Kidney (tissue), 14 donors: ENCODE data around the gene GOPC. TPM values are rescaled to one million over a fixed set of nuclear protein-coding genes. Genes with fewer than 3 reads are reported as not detected.

ENCODE experiments used
- DNase-seq, 5 donors: peaks; one replicate each; pipeline ENCODE4 v3.0.0-alpha.2; 2013 to 2020
- FAIRE-seq: peaks from 2 replicates; lab custom pipeline; 2012; peaks lifted over from hg19 to GRCh38; lab: Jason Lieb, UNC
- H3K27ac ChIP-seq, 2 donors: one replicate each; pipeline ENCODE4 v1.7.0; 2013; ENCODE audit warnings: low read depth in 2 of 2, low read length in 2 of 2, inconsistent platforms in 1 of 2
- H3K27me3 ChIP-seq: one replicate; pipeline ENCODE4 v1.7.1; 2013; ENCODE audit warnings: low read length, inconsistent platforms; ENCODE audit not compliant: control insufficient read depth, insufficient read depth
- H3K36me3 ChIP-seq, 3 donors: one replicate each; pipeline versions ENCODE4 v1.7.0 to v1.7.1; 2013; ENCODE audit warnings: low read length in 3 of 3, control low read depth in 1 of 3, inconsistent platforms in 1 of 3; ENCODE audit not compliant: insufficient read depth in 3 of 3, control insufficient read depth in 2 of 3
- H3K4me1 ChIP-seq, 3 donors: one replicate each; pipeline versions ENCODE4 v1.7.0 to v1.7.1; 2013; ENCODE audit warnings: low read length in 3 of 3, inconsistent platforms in 1 of 3, low read depth in 1 of 3; ENCODE audit not compliant: control insufficient read depth in 2 of 3, insufficient read depth in 2 of 3
- H3K4me3 ChIP-seq, 3 donors: one replicate each; pipeline versions ENCODE4 v1.7.0 to v1.8.1; 2013; ENCODE audit warnings: low read length in 3 of 3, control low read depth in 1 of 3, inconsistent platforms in 1 of 3
- H3K9ac ChIP-seq, 3 donors: one replicate each; pipeline versions ENCODE4 v1.7.0 to v1.7.1; 2013; ENCODE audit warnings: low read length in 3 of 3, control low read depth in 1 of 3, inconsistent platforms in 1 of 3
- H3K9me3 ChIP-seq, 3 donors: one replicate each; pipeline versions ENCODE4 v1.7.0 to v1.7.1; 2013; ENCODE audit warnings: low read length in 3 of 3, control low read depth in 1 of 3, inconsistent platforms in 1 of 3; ENCODE audit not compliant: control insufficient read depth in 2 of 3, insufficient read depth in 1 of 3
- intact Hi-C: fragments of 100-400 bp; cut with DNase I; formaldehyde crosslinking; loops from one replicate; pipeline ENCODE4 v1.11.1; 2022
- polyA plus RNA-seq: library from polyadenylated mRNA; stranded (reverse); fragments of 350-450 nt; fragmentation: Illumina TruSeq; extraction: RNeasy Lipid Tissue Mini Kit (QIAGEN cat#74804); gene quantifications from one replicate; pipeline ENCODE4 v1.2.3, GENCODE V29; 2014; ENCODE audit warnings: low read depth, low replicate concordance; ENCODE audit not compliant: insufficient read depth
- total RNA-seq: library from RNA; stranded (reverse); fragmentation: NEBNext Ultra II Directional; extraction: Animal tissue kit (Norgen Biotek cat#: 25700); gene quantifications from one replicate; pipeline ENCODE4 v1.2.1, GENCODE V29; 2021
- TF ChIP-seq, protein P1 (sequence below): IDR thresholded peaks from 3 replicates; pipeline ENCODE4 v1.5.1; 2012; ENCODE audit warnings: mild to moderate bottlenecking, moderate library complexity, borderline replicate concordance; ENCODE audit not compliant: insufficient read depth; ENCODE audit errors: extremely low read depth
- donor health status: control.
- donor health status: control.
- donor health status: control.
- donor health status: control.
- donor health status: control.
- donor health status: DM: yes; HTN: yes; CAD: no.
- donor health status: Normal renal cell carcinoma (clear cell type).

Gene GOPC
- total and polyA plus RNA-seq, 2 donors from 2014 or later = 12.5 to 21.4 TPM

DNA sequence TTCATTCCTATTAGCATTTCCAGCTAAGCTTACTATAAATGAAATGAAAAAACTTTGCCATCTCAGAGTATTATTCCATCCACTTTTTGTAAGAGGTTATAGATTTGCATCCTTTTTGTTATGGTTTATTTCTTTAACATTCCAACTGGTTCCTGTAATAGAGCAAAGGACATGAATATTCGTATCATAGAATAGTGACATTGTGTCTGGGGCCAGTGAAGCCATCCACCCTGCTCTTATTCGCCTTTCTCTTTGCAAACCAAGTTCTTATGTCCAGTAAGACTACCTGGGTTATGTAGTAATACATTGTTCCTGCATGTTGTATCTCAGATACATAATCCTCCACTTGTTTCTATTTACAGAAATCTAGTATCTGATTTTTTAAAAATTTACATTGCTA is 76.7 kb downstream of the GOPC start:
- H3K4me1 ChIP-seq = no peaks in the 10 kb centered on the region
- FAIRE-seq (no peak), DNase-seq (no peak)
- no peaks in the 10 kb centered on the region for H3K36me3 ChIP-seq
- no peaks in the 10 kb centered on the region for H3K27me3 ChIP-seq
- H3K27ac ChIP-seq = no peak overlapping the region
- H3K9ac ChIP-seq = no peak overlapping the region
- no peak overlapping the region for H3K4me3 ChIP-seq
- intact Hi-C loops = no loop called here
- no peaks in the 10 kb centered on the region for H3K9me3 ChIP-seq
- TF ChIP-seq, protein P1, sequence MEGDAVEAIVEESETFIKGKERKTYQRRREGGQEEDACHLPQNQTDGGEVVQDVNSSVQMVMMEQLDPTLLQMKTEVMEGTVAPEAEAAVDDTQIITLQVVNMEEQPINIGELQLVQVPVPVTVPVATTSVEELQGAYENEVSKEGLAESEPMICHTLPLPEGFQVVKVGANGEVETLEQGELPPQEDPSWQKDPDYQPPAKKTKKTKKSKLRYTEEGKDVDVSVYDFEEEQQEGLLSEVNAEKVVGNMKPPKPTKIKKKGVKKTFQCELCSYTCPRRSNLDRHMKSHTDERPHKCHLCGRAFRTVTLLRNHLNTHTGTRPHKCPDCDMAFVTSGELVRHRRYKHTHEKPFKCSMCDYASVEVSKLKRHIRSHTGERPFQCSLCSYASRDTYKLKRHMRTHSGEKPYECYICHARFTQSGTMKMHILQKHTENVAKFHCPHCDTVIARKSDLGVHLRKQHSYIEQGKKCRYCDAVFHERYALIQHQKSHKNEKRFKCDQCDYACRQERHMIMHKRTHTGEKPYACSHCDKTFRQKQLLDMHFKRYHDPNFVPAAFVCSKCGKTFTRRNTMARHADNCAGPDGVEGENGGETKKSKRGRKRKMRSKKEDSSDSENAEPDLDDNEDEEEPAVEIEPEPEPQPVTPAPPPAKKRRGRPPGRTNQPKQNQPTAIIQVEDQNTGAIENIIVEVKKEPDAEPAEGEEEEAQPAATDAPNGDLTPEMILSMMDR = no peak

DNA sequence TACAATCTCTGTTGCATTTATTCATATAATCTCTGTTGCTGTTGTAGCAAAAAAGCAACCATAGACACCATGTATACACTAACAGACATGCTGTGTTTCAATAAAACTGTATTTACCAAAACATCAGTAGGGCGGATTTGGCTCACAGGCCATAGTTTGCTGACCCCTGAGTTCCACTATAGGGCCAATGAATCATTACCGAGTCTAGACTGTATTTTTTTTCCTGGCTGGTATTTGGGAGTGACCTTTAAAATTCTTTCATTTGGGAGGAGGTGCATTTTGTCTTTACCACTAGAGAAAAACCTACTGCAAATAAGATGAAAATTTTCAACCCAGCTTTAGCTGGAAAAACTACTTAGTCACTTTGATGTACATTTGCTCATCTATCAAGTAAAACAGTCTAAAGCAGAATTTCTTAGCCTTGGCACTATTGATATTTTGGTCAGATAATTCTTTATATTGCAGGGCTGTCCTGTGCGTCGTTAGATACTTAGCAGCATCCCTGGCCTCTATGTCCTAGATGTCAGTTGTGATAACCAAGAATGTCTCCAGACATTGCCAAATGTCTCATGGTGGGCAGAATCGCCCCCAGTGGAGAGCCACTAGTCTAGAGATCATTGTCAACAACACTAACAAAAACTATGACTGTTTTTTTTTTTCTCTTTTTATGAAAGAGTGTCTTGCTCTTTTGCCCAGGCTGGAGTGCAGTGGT is 80.4 kb downstream of the GOPC start:
- Histone ChIP-seq H3K4me1 (peaks cover 0 to 2% (median 0%) of the 10 kb centered on the region in 3 donors), H3K9ac (no peak overlapping the region), H3K9me3 (no peaks in the 10 kb centered on the region), H3K27me3 (no peaks in the 10 kb centered on the region), H3K36me3 (no peaks in the 10 kb centered on the region), H3K4me3 (no peak overlapping the region), H3K27ac (no peak overlapping the region)
- DNase-seq (no peak), FAIRE-seq (no peak)
- intact Hi-C loops = no loop called here
- TF ChIP-seq, protein P1 = no peak

DNA sequence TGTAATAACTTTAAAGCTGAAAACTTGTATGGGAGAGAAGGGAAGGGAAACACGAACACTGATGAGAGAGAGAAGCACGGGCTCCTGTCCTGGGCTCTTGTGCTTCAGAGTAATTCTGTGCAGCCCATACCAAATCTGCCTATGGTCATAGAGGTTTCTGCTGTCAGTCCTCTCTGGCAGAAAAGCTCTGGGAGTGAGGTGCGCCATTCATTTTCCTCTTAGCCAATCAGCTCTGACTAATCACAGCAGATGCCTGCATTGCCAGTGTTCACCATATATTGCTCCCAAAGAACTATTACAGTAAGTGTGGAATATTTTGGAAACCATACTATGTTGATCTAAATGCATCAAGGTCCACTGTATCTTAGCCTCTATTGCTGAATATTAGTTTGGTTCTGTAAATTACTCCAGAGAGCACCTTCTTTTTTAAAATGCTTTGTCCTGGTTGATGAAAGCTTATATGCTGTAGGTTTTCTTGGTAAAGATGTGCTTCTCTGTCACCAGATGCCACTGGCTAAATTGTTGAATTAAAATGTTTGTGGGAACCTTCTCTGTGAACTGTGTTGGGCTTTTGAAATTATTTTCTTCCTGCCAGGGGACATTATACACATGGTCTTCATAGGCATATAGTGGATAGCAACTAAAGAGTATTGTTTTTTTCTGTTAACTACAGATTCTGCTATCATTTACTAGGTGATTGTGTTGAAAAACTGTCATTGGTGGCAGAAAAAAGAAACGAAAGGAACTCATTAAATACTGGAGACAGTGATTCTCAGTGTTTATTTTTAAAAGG is 81.5 kb downstream of the GOPC start:
- FAIRE-seq = no peak
- TF ChIP-seq, protein P1 = no peak
- Histone ChIP-seq H3K4me3 (no peak overlapping the region), H3K9me3 (no peaks in the 10 kb centered on the region), H3K9ac (no peak overlapping the region), H3K27ac (no peak overlapping the region), H3K36me3 (no peaks in the 10 kb centered on the region), H3K4me1 (peaks cover 0 to 2% (median 0%) of the 10 kb centered on the region in 3 donors), H3K27me3 (no peaks in the 10 kb centered on the region)
- DNase-seq = no peak
- intact Hi-C loops = no loop called here
